ENCODE results near the gene ZNF511. TPM values are rescaled to one million over a fixed set of nuclear protein-coding genes. Genes with fewer than 3 reads are reported as not detected.

The ZNF511 gene
- total and polyA plus RNA-seq, 7 donors, result 43.2 to 64.2 (median 48.9) TPM

- 88 to 94% (median 90%) methylated on average over 24 of the region's 24 CpGs for WGBS, 3 donors
- H3K9me3 ChIP-seq, result no peaks in the 10 kb centered on the region
- DNase-seq, result no peak
- no peak for TF ChIP-seq CTCF (IDR thresholded peaks at IDR 0.05)
- no peaks in the 10 kb centered on the region for H3K27me3 ChIP-seq (ENCODE audit: insufficient read depth in 3 of 3, low read length in 2 of 3)
- ATAC-seq, result no peak
- intact Hi-C loops (cut with DNase I), result no loop called here
- no peak overlapping the region for H3K27ac ChIP-seq
- no peaks in the 10 kb centered on the region for H3K4me1 ChIP-seq
- no peak overlapping the region for H3K4me3 ChIP-seq
- H3K36me3 ChIP-seq (ENCODE audit: insufficient read depth in 1 of 2, low read depth in 1 of 2), result peaks cover 4 to 94% of the 10 kb centered on the region in 2 donors
These were observed 25.8 kb upstream of the ZNF511 start for GRCh38 chr10:133282846-133283390.

GRCh38 chr10:133283931-133284330 is 24.8 kb upstream of the ZNF511 start:
- TF ChIP-seq CTCF (IDR thresholded peaks at IDR 0.05), result no peak
- Histone ChIP-seq H3K27me3 (ENCODE audit: insufficient read depth in 3 of 3, low read length in 2 of 3) (no peaks in the 10 kb centered on the region), H3K36me3 (ENCODE audit: insufficient read depth in 1 of 2, low read depth in 1 of 2) (peaks cover 9 to 95% of the 10 kb centered on the region in 2 donors), H3K4me1 (no peaks in the 10 kb centered on the region), H3K4me3 (no peak overlapping the region), H3K9me3 (no peaks in the 10 kb centered on the region), H3K27ac (no peak overlapping the region)
- DNase-seq, result no peak
- intact Hi-C loops (cut with DNase I), result no loop called here
- WGBS, 3 donors, result 92 to 96% (median 95%) methylated on average over 24 of the region's 24 CpGs
- ATAC-seq, result no peak

- no peaks in the 10 kb centered on the region for H3K4me1 ChIP-seq
- H3K4me3 ChIP-seq, result no peak overlapping the region
- DNase-seq (no peak), ATAC-seq (no peak)
- H3K27ac ChIP-seq, result no peak overlapping the region
- no peak for TF ChIP-seq CTCF (IDR thresholded peaks at IDR 0.05)
- peaks cover 9 to 95% of the 10 kb centered on the region in 2 donors for H3K36me3 ChIP-seq (ENCODE audit: insufficient read depth in 1 of 2, low read depth in 1 of 2)
- 92 to 95% (median 93%) methylated on average over 36 of the region's 36 CpGs for WGBS, 3 donors
- H3K27me3 ChIP-seq (ENCODE audit: insufficient read depth in 3 of 3, low read length in 2 of 3), result no peaks in the 10 kb centered on the region
- intact Hi-C loops (cut with DNase I), result no loop called here
- no peaks in the 10 kb centered on the region for H3K9me3 ChIP-seq
These were observed 23.5 kb upstream of the ZNF511 start for GRCh38 chr10:133285217-133285616.

- intact Hi-C loops (cut with DNase I), result no loop called here
- H3K4me3 ChIP-seq, result no peak overlapping the region
- no peak for DNase-seq
- H3K27ac ChIP-seq, result no peak overlapping the region
- H3K4me1 ChIP-seq, result no peaks in the 10 kb centered on the region
- ATAC-seq, result no peak
- H3K9me3 ChIP-seq, result no peaks in the 10 kb centered on the region
- 90 to 92% (median 91%) methylated on average over 18 of the region's 18 CpGs for WGBS, 3 donors
- peaks cover 9 to 97% of the 10 kb centered on the region in 2 donors for H3K36me3 ChIP-seq (ENCODE audit: insufficient read depth in 1 of 2, low read depth in 1 of 2)
- no peak for TF ChIP-seq CTCF (IDR thresholded peaks at IDR 0.05)
- H3K27me3 ChIP-seq (ENCODE audit: insufficient read depth in 3 of 3, low read length in 2 of 3), result no peaks in the 10 kb centered on the region
These were observed 22.3 kb upstream of the ZNF511 start for GRCh38 chr10:133286366-133286765.
